Caco-2 (cell line): ENCODE measurements around the gene PDE4D. TPM values are rescaled to one million over a fixed set of nuclear protein-coding genes. Genes with fewer than 3 reads are reported as not detected.

Experiments
- BruUV-seq: library from RNA; stranded (reverse); fragments of 400-500 nt; replicated peaks from 2 replicates; lab custom pipeline; 2021; lab: Mats Ljungman, UMichigan
- CTCF ChIA-PET: fragments of 300-600 bp; sonication (Branson Sonifier 250); formaldehyde crosslinking; loops from one replicate; lab custom pipeline; 2022; ENCODE audit warnings: antibody characterized with exemption; lab: Charles Lee
- POLR2A ChIA-PET: fragments of 300-600 bp; sonication (Branson Sonifier 250); formaldehyde crosslinking; loops from one replicate; lab custom pipeline; 2022; ENCODE audit warnings: antibody characterized with exemption; lab: Charles Lee
- DNase-seq, 2 experiments: peaks; one replicate each; pipeline versions ENCODE4 v3.0.0 to v3.0.0-alpha.2; 2020 to 2022
- H3K27me3 ChIP-seq: replicated peaks from 2 replicates; pipeline ENCODE4 v1.6.0; 2011; ENCODE audit warnings: low read length; ENCODE audit not compliant: control insufficient read depth, insufficient read depth
- H3K36me3 ChIP-seq: 2 replicates; pipeline ENCODE4 v1.5.1; 2011; ENCODE audit warnings: low read length; ENCODE audit not compliant: control insufficient read depth, insufficient read depth
- H3K4me1 ChIP-seq: fragments of 250-450 bp; sonication (Bioruptor Pico); 2 replicates; pipeline ENCODE4 v1.5.1; 2020; ENCODE audit warnings: mild to moderate bottlenecking
- H3K4me3 ChIP-seq: 2 replicates; pipeline ENCODE4 v1.5.1; 2011; ENCODE audit warnings: low read depth, mild to moderate bottlenecking, control low read depth, low read length
- H3K9me3 ChIP-seq: fragments of 250-450 bp; sonication (Bioruptor Pico); 2 replicates; pipeline ENCODE4 v1.5.1; 2020; ENCODE audit warnings: mild to moderate bottlenecking, moderate library complexity
- H3K27ac Mint-ChIP-seq: one replicate; pipeline ENCODE4 v1.8.0; 2022; ENCODE audit warnings: mixed read lengths; ENCODE audit not compliant: unreplicated experiment
- H3K27me3 Mint-ChIP-seq: one replicate; pipeline ENCODE4 v1.8.0; 2022; ENCODE audit warnings: mixed read lengths; ENCODE audit not compliant: insufficient read depth, unreplicated experiment
- H3K36me3 Mint-ChIP-seq: one replicate; pipeline ENCODE4 v1.8.0; 2022; ENCODE audit warnings: mild to moderate bottlenecking, mixed read lengths; ENCODE audit not compliant: insufficient read depth, unreplicated experiment
- H3K4me1 Mint-ChIP-seq: one replicate; pipeline ENCODE4 v1.8.0; 2022; ENCODE audit warnings: low read depth, mixed read lengths; ENCODE audit not compliant: unreplicated experiment
- H3K4me3 Mint-ChIP-seq: one replicate; pipeline ENCODE4 v1.8.0; 2022; ENCODE audit warnings: mild to moderate bottlenecking, moderate library complexity, mixed read lengths; ENCODE audit not compliant: unreplicated experiment
- H3K9me3 Mint-ChIP-seq: one replicate; pipeline ENCODE4 v1.8.0; 2022; ENCODE audit warnings: mixed read lengths; ENCODE audit not compliant: unreplicated experiment
- CTCF ChIP-seq, 2 experiments: fragments of 200-600 bp in 1 of 2; IDR thresholded peaks; 1 replicate in 1 of 2; 2 replicates in 1 of 2; pipeline versions ENCODE4 v1.5.1 to v1.8.0; 2011 to 2022; ENCODE audit warnings: antibody characterized with exemption in 1 of 2, control low read depth in 1 of 2, inconsistent platforms in 1 of 2, low read depth in 1 of 2, low read length in 1 of 2, mild to moderate bottlenecking in 1 of 2, moderate library complexity in 1 of 2; ENCODE audit not compliant: insufficient read depth in 1 of 2, severe bottlenecking in 1 of 2, unreplicated experiment in 1 of 2
- intact Hi-C: fragments of 100-400 bp; cut with micrococcal nuclease; formaldehyde crosslinking; loops from one replicate; pipeline ENCODE4 v1.10.0; 2022; ENCODE audit not compliant: unreplicated experiment
- total RNA-seq: library from RNA; stranded (reverse); gene quantifications from 2 replicates; pipeline ENCODE4 v1.2.3, GENCODE V29; 2022

Gene PDE4D
- total RNA-seq, 1 experiment from 2014 or later, result 89.8 TPM

GRCh38 chr5:59393585-59394420 is 499.7 kb downstream of the PDE4D start:
- Mint-ChIP-seq H3K4me3 (no peak overlapping the region), H3K9me3 (no peaks in the 10 kb centered on the region), H3K36me3 (no peaks in the 10 kb centered on the region), H3K27ac (no peak overlapping the region), H3K27me3 (no peaks in the 10 kb centered on the region), H3K4me1 (peaks cover 7% of the 10 kb centered on the region)
- intact Hi-C loops, result loop anchor here (5.0 kb wide), 1 partner anchor 193 kb away; no protein-coding TSS in a partner anchor
- H3K9me3 ChIP-seq, result no peaks in the 10 kb centered on the region
- TF ChIP-seq CTCF (IDR thresholded peaks at IDR 0.05; ENCODE audit: insufficient read depth in 1 of 2, low read depth in 1 of 2, low read length in 1 of 2, severe bottlenecking in 1 of 2, unreplicated experiment in 1 of 2), result no peak
- DNase-seq, result no peak
- H3K36me3 ChIP-seq, result no peaks in the 10 kb centered on the region
- no TSS peak for BruUV-seq
- H3K4me1 ChIP-seq, result no peaks in the 10 kb centered on the region
- CTCF ChIA-PET, result no interaction called here
- no peak overlapping the region for H3K4me3 ChIP-seq
- POLR2A ChIA-PET, result no interaction called here
- H3K27me3 ChIP-seq, result no peaks in the 10 kb centered on the region

GRCh38 chr5:59391576-59391975 is 501.9 kb downstream of the PDE4D start:
- no peak for TF ChIP-seq CTCF (IDR thresholded peaks at IDR 0.05; ENCODE audit: insufficient read depth in 1 of 2, low read depth in 1 of 2, low read length in 1 of 2, severe bottlenecking in 1 of 2, unreplicated experiment in 1 of 2)
- no peak overlapping the region for H3K27ac Mint-ChIP-seq
- H3K4me3 ChIP-seq, result no peak overlapping the region
- POLR2A ChIA-PET, result no interaction called here
- BruUV-seq, result no TSS peak
- no peaks in the 10 kb centered on the region for H3K4me1 ChIP-seq
- no peaks in the 10 kb centered on the region for H3K36me3 Mint-ChIP-seq
- H3K4me3 Mint-ChIP-seq, result no peak overlapping the region
- H3K4me1 Mint-ChIP-seq, result peaks cover 7% of the 10 kb centered on the region
- DNase-seq, result no peak
- CTCF ChIA-PET, result no interaction called here
- no peaks in the 10 kb centered on the region for H3K9me3 ChIP-seq
- no peaks in the 10 kb centered on the region for H3K9me3 Mint-ChIP-seq
- H3K27me3 Mint-ChIP-seq, result no peaks in the 10 kb centered on the region
- intact Hi-C loops, result loop anchor here (5.0 kb wide), 1 partner anchor 196 kb away; no protein-coding TSS in a partner anchor
- H3K36me3 ChIP-seq, result no peaks in the 10 kb centered on the region
- H3K27me3 ChIP-seq, result no peaks in the 10 kb centered on the region

GRCh38 chr5:59390989-59391388 is 502.5 kb downstream of the PDE4D start:
- no peaks in the 10 kb centered on the region for H3K9me3 Mint-ChIP-seq
- Histone ChIP-seq H3K36me3 (no peaks in the 10 kb centered on the region), H3K27me3 (no peaks in the 10 kb centered on the region), H3K4me1 (no peaks in the 10 kb centered on the region), H3K4me3 (no peak overlapping the region), H3K9me3 (no peaks in the 10 kb centered on the region)
- no peak for DNase-seq
- POLR2A ChIA-PET, result no interaction called here
- peaks cover 7% of the 10 kb centered on the region for H3K4me1 Mint-ChIP-seq
- H3K36me3 Mint-ChIP-seq, result no peaks in the 10 kb centered on the region
- intact Hi-C loops, result loop anchor here (1.0 to 5.0 kb wide), 3 partner anchors 106 to 282 kb away; no protein-coding TSS in a partner anchor
- H3K4me3 Mint-ChIP-seq, result no peak overlapping the region
- no TSS peak for BruUV-seq
- no peaks in the 10 kb centered on the region for H3K27me3 Mint-ChIP-seq
- H3K27ac Mint-ChIP-seq, result no peak overlapping the region
- no peak for TF ChIP-seq CTCF (IDR thresholded peaks at IDR 0.05; ENCODE audit: insufficient read depth in 1 of 2, low read depth in 1 of 2, low read length in 1 of 2, severe bottlenecking in 1 of 2, unreplicated experiment in 1 of 2)
- CTCF ChIA-PET, result no interaction called here
